NCI-H524 (cell line): ENCODE measurements around the gene FAM13B.
"Not testable (repeated sequence)": the region's sequence is repeated elsewhere in the genome, so short reads cannot be mapped to it uniquely, and the experiment has no call there.

ENCODE experiments used
- DNase-seq, 2 experiments: peaks; one replicate each; lab custom pipeline; 2025; lab: John Stamatoyannopoulos, UW

Gene FAM13B

DNA sequence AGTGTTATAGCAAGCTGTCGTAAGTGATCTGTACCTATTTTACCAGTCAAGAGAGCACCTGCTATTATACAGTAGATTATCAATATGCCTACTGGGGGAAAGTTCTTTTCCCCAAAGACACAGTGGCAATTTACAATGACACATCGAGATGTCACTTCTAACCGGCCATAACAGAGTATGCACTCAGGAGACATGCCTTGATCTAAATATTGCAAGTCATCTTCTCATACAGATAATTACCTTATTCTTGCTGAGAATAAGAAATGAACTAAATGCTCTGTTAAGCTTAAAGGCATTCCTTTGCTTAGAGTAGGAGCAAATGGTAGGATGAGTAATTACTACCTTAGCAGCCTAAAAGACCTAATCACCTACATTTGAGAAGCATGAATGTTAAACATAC lies 72.1 kb downstream of the FAM13B start:
- no peak for DNase-seq

DNA sequence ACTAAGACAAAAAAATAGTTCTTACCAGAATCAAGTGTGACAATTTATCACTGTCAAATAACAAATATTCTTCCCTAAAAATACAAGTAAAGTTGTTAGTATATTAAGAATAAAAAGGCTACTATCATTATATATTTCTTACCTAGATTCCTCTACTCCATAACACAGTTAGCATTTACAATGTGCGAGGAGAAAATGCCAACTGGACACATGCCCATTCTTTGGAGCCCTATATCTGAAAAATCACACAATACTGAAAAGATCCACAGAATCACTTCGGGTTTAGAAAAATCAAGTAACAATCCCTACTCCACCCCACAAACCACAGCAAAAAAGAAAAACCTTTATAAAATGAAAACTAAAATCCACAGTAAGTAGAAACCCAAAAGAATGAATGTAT lies 72.7 kb downstream of the FAM13B start:
- DNase-seq = no peak

DNA sequence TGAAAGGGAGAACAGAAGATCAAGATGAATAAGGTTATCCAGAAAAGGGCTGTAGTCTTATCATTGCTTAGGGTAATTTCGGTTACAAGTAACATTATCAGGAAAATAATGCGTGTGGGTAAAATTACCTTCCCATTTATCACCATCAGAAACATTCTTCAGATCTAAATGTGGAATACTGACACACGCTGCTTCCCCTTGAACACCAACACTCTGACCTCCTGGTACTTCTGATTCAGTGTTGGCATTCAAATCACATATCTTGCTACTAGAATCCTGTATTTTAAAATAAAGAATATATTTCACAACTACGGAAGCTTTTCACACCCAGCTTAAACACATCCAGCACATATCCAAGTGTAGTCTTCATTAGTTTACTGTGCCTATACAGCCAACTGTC lies 73.4 kb downstream of the FAM13B start:
- DNase-seq = no peak

DNA sequence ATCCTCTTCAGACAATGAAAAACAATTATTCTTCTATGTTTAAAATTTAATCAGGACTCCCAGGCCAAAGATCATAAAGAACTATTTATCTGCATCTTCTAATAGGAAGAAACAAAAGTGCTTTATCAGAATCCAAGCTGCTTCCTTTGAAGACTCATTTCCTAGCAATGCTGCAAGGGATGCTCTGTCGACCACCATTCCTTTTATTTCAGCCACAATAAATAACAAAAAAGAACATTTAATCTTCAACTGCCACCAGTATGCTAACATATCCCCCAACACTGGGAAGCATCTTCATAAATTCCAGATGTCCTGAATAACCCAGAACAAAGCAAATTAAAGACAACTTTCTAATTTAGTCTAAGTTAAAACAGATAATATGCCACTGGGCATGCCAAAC lies 74.9 kb downstream of the FAM13B start:
- DNase-seq = no peak

DNA sequence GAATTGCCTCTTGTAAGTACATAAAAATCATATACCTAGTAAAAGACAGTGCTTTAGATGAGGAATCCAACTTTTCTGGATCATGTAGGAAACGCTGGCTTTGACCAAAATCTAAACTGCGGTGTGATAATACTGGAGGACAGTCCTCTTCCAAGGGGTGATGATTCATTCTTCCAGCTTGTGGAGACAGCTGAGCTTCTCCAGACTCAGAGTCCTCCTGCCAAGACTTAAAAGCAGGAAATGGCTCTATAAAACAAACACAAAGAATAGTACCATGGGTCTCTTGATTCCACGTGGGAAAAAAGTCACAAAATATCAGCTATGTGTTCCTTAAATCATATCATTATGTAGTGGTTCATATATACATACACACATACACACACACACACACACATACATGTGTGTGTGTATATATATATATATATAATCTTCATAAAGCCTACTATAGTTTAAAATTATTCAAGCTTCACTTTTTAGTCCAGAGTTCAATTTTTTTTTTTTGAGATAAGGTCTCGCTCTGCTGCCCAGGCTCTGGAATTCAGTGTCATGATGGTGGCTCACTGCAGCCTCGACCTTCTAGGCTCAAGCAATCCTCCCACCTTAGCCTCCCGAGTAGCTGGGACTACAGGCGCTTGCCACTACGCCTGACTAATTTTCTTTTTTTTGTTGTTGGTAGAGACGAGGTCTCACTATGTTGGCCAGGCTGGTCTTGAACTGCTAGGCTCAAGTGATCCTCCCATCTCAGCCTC lies 78.6 kb downstream of the FAM13B start:
- no peak for DNase-seq

DNA sequence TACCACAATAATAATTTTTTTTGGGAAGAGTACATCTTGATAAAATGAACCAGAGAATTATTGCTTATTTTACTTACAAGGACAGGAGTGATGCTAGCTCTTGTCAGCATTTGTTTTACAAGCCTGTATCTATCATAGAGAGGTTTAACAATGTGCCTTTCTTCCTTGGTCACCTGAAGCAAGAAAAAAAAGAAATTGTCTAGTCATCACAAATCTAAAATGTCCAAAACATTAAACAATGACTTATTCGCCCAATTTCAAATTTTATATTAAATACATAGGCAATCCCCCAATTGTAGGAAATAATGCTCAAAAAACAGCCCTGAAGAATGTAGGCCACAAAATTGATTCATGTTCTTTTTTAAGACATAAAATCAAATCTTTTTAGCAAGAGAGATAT lies 87.1 kb downstream of the FAM13B start:
- no peak for DNase-seq

DNA sequence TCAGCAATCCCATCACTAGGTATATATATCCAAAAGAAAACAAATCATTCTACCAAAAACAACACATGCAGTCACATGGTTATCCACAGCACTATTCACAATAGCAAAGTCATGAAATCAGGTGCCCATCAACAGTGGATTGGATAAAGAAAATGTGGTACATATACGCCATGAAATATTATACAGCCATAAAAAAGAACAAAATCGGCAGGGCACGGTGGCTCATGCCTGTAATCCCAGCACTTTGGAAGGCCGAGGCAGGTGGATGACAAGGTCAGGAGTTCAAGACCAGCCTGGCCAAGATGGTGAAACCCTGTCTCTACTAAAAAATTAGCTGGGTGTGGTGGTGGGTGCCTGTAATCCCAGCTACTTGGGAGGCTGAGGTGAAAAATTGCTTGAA lies 88.6 kb downstream of the FAM13B start:
- not testable (repeated sequence) for DNase-seq

DNA sequence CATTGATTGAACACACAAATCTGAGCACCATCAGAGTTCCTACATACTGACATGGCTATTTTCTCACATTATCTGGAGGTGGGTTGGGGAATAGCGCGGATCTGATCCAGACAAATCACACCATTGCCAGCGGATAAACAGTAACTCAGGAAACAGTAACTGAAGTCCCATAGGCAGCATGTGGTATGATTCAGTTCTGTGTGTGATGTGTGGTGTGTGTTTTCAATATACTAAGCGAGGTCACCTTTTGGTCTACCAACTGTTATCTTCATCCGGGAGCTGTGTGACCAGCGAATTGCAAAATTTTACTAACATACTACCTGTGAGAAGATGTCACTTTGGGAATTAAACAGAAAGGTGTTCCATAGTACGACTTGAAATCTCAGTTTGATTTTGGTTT lies 93.5 kb downstream of the FAM13B start:
- DNase-seq = no peak

DNA sequence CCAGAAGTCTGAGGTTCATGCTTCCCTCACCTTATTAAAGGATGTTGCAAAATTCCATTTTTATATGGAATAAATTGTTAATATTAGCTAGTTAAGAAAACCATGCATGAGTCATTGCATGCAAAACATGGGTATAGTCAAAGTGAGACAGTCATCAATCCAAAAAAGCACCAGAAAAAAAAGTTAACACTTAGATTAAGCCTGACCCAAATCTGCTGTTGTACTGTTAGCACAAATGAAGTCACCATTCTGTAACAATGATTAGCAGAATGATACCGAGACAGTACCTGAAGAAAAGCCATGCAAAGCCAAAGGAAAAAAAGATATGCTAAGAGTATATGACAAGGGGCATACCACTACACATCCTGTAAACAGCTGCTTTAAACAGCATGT lies 94.1 kb downstream of the FAM13B start:
- no peak for DNase-seq

DNA sequence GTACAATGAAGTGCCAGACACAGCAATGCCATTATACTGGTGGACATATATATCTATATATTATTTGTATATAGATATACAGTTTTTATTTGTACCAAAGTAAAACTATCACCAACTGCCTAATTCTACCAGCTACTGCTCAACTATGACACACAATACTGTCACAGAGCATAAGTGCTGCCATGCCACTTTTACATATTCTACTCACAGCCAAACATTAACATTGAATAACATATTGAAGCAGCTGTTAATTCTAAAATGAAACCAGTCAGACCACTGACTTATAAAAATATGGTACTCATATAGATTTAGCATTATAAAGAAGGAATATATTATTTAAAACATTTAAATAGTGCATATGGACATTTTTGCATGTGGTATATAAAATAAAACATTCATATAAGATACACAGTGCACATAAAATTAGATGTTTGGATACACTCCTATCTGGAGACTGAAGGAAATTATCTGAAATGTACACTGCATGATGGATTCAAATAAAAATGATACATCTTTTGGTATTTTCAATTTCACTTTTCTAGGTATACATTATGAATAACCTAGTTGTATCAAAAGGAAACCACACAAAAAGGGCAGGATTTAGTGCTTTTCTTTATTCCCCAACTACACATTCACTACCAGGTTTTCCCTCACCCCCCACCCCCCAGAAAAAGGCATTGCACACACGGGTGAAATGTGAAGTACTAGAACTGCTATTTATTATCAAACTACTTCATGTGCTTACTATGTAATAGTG lies 94.7 kb downstream of the FAM13B start:
- DNase-seq = no peak

DNA sequence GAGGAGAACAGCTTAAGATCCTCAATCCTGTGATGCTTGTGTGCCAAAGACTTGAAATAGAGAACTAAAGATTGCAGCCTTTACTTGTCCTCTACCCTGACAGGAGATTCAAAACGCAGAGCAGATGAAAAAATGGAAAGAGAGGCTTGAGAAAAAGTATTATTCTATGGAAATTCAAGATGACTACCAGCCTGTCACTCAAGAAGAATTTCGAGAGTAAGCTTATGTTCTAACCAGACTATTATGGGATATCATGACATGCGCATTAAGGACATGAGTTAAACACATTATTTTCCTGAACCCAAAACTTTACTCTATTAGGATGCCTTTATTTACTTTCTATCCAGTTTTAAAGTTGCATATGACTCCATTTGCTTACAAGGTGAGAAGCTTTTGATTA lies 97.2 kb downstream of the FAM13B start:
- DNase-seq = no peak

DNA sequence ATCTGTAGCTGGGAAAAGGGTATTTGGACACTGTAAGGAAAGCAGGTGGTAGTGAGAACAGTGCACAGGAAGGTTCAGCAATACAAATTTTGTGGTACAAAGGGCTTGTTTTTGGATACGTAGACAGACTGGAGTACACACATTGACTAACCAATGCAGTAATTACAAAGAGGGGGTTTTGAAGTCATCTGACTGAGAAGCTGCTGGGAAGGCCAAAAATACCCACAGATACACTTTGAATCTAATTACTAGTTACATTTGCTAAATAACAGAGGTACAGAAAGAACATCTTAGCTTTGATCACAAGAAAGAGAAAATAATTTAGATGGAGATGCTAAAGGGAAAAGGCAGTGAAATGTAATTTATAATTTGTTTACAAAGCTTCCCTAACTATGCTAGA lies 97.7 kb downstream of the FAM13B start:
- no peak for DNase-seq

DNA sequence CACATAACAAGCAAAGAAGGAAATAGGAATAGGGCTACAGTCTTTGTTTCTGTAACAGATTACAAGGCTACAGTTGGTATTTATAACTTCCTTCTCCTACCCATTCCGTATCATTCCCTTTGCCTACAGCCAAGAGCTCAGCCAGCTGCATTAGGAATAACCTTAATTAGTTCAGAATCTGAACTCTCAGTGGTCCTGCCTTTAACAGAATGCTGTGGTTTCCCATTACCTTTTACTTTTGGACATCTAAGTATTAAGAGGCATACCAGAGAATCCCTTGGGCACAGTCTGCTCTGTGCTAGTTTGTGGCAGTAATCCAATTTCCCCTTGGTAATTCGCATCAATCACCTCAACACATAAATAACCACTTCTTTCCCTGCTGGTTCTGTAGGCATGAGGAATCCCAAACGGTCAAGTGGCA lies 99.4 kb downstream of the FAM13B start:
- peak in 1 of 2 experiments; percentile 13 for DNase-seq

DNA sequence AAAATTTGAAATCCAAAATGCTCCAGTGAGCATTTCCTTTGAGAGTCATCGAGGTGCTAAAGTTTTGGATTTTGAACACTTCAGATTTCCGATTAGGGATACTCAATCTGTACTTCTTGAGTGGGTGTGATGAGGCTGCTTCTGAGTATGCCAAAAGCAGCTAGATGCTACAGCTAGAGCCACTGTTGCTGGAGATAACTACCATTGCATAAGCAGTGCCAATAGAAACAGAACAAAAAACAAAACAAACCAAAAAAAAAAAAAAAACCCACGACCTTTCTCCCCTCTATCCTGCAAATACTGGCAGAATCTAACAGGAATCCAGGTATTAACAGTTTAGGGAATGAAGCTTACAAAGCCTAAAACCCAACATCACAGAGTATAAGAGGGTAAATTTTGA lies 100.1 kb downstream of the FAM13B start:
- no peak for DNase-seq

DNA sequence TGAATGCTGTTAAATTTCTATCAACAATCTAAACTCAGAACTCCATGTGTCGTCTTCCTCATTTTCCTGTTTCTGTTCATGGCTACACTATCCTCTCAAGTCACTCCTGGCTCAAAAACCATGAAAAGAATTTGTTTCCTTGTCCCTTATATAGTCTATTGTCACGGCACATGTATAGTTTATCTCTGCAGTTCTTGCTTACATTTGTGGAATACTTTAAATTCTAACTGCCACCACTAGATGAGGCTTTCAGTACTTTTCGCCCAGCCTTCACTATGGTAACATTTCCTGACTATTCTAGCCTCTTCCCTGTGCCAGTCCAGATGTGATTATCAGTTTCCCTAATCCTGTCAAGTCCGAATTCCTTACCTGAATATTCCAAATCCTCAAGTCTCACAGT lies 109.0 kb downstream of the FAM13B start:
- DNase-seq = no peak

DNA sequence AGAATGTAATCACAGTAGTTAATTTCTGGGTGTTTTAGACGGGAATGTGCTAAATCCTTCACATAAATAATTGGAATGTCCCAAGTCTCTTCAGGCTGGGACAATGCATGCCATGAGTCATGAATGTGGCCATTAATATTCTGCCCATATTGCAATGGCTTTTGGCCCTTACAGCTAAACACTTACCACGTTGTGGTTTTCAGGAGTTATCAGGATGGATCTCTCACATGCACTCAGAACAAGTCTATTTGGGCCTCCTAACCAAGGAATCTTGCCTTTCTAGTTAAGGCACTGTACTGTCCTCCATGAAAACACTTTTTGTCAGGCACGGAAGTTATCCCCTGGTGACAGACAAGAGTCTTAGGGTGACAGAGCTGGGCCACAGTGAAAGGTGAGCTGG lies 110.9 kb downstream of the FAM13B start:
- no peak for DNase-seq

DNA sequence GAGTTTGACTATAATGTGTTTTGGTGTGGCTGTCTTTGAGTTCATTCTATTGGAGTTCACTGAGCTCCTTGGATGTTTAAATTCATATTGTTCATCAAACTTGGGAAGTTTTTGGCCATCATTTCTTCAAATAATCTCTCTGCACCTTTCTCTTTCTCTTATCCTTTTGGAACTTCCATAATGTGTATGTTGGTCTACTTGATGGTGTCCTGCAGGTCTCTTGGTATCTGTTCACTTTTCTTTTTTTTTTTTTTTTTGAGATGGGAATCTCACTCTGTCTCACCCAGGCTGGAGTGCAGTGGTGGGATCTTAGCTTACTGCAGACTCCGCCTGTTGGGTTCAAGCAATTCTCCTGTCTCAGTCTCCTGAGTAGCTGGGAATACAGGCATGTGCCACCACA lies 116.0 kb downstream of the FAM13B start:
- DNase-seq = no peak

DNA sequence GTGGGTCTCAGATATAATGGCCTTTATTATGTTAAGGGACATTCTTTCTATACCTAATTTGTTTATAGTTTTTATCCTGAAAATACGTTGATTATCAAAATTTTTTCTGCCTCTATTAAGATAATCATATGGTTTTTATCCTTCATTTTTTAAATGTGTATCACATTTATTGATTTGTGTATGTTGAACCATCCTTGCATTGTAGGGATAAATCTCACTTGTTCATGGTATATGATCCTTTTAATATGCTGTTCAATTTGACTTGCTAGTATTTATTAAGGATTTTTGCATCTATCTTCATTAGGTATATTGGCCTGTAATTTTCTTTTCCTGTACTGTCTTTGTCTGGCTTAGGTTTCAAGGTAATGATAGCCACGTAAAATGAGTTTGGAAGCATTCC lies 118.1 kb downstream of the FAM13B start:
- DNase-seq = no peak

DNA sequence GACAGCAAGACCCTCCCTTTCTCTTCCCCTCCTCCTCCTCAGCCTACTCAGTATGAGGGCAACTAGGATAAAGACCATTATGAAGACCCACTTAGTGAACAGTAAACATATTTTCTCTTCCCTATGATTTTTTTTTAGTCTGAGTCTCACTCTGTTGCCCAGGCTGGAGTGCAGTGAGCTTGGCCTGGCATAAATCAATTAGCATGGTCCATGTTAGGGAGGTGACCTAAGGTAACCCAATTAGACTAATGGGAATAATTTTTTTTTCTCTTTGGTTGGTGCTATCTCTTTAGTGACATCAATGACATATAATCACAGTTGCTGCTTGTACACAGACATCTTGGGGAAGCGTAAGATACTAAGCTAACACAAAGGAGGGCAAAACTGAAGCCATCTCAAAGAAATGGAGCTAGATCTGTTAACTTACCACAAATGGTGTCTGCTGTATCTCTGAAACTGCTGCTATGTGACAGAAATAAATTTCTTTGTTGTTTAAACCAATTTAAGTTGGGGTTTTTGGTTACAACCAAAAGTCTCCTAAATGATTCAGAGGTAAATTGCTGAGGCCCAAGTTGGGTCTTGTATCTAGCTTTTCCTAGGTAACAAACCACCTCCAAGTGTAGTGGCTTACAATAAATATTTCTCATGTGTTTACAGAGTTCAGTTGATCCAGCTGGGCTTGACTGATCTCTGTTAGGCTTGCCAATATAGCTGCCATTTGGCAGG lies 130.3 kb downstream of the FAM13B start:
- no peak for DNase-seq

DNA sequence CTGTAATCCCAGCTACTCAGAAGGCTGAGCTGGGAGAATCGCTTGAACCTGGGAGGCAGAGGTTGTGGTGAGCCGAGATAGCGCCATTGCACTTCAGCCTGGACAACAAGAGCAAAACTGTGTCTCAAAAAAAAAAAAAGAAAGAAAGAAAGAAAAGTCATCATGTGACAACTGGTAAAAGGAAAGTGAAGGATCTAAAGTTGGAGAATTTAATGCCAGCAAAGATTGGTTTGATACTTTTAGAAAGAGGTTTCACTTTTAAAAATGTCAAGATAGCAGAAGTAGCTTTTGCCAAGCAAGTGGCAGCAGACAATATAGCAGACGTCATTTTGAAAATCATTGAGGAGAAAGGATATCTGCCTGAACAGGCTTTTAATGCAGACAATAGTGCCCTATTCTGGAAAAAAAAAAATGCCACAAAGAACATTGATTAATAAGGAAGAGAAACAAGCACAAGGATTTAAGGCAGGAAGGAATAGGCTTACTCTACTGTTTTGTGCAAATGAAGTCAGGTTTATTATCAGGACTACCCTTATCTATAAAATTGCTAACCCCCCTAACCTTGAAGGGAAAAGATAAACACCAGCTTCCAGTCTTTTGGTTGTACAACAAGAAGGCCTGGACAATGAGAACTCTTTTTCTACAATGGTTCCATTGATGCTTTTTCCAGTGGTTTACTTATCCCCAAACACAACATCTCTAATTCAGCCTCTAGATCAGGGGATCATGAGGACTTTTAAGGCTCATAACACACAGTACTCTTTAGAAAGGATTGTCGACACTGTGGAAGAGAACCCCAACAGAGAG lies 131.7 kb downstream of the FAM13B start:
- no peak for DNase-seq

DNA sequence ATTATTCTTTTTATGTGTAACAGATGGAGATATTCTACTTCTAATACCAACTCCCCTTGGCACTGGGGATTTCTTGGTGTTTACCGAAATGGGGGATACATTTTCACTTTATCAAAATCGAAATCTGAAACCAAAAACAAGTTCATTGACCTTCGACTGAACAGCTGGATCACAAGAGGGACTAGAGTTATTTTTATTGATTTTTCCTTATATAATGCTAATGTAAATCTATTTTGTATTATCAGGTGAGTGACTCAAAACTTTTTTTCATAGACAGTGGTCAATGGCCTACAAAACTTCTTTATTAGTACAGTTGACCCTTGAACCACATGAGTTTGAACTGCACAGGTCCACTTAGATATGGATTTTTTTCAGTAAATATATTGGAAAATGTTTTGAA lies 133.4 kb downstream of the FAM13B start:
- DNase-seq = no peak

DNA sequence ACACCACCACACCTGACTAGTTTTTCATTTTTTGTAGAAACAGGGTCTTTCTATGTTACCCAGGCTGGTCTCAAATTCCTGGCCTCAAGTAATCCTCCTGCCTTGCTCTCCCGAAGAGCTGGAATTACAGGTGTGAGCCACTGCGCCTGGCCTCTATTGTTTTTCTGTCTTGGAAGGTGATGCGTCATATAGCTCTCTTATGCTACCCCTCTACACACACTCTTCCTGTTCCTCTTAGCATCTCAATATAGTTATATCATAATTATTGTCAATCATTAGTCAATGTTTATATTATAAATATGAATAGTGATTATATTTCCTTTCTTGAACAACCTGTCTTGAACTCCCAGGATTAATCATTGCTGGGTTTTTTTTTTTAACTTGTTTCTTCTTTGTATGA lies 136.3 kb downstream of the FAM13B start:
- DNase-seq = no peak
